Measurements from ENCODE around the gene DLGAP1. TPM values are rescaled to one million over a fixed set of nuclear protein-coding genes. Genes with fewer than 3 reads are reported as not detected.

The DLGAP1 gene
- total RNA-seq, 1 experiment from 2014 or later, result 23.2 TPM

GRCh38 chr18:4233468-4233867 lies 221.6 kb downstream of the DLGAP1 start:
- H2BK5ac ChIP-seq (ENCODE audit: insufficient read length, low read length), result no peak overlapping the region
- H4K5ac ChIP-seq (ENCODE audit: insufficient read length, low read depth, low read length), result no peak overlapping the region
- no peak overlapping the region for H3K56ac ChIP-seq (ENCODE audit: insufficient read length, low read depth, low read length)
- peak overlapping the region; percentile 12 for H3K4me2 ChIP-seq (ENCODE audit: insufficient read depth, insufficient read length, low read length)
- H4K20me1 ChIP-seq (ENCODE audit: control insufficient read depth, insufficient read depth, insufficient read length), result no peaks in the 10 kb centered on the region
- no peaks in the 10 kb centered on the region; the same call in 1 of the 2 replicates for H3K27me3 ChIP-seq (ENCODE audit: insufficient read depth, low read length)
- no peak overlapping the region for H2BK120ac ChIP-seq (ENCODE audit: low read depth, low read length, poor library complexity, severe bottlenecking)
- no peak overlapping the region for H3T11ph ChIP-seq (ENCODE audit: low read length)
- no peak overlapping the region for H3K27ac ChIP-seq (ENCODE audit: insufficient read length, low read depth, low read length)
- no peak overlapping the region for H3K14ac ChIP-seq (ENCODE audit: insufficient read depth, low read length)
- H3K23me2 ChIP-seq (ENCODE audit: insufficient read length, low read depth, low read length, poor library complexity, severe bottlenecking), result no peaks in the 10 kb centered on the region
- WGBS (ENCODE audit: extremely low coverage, insufficient read length, low lambda C conversion rate), result no CpG with 5 or more reads among the region's 3 CpGs
- H3K27ac Mint-ChIP-seq, result peak overlapping the region in 1 of 3 experiments; percentile 11; a peak in 2 of 7 replicates
- H2AFZ ChIP-seq (ENCODE audit: low read length), result no peak overlapping the region
- H4K8ac ChIP-seq (replicated peaks; ENCODE audit: insufficient read length, low read depth, low read length), result no peak overlapping the region
- H3K79me1 ChIP-seq (ENCODE audit: insufficient read depth, low read depth, low read length, poor library complexity, severe bottlenecking), result no peaks in the 10 kb centered on the region
- peak overlapping the region in 1 of 2 experiments; percentile 56; a peak in 2 of 5 replicates for H3K4me3 Mint-ChIP-seq
- TF ChIP-seq, protein P1, sequence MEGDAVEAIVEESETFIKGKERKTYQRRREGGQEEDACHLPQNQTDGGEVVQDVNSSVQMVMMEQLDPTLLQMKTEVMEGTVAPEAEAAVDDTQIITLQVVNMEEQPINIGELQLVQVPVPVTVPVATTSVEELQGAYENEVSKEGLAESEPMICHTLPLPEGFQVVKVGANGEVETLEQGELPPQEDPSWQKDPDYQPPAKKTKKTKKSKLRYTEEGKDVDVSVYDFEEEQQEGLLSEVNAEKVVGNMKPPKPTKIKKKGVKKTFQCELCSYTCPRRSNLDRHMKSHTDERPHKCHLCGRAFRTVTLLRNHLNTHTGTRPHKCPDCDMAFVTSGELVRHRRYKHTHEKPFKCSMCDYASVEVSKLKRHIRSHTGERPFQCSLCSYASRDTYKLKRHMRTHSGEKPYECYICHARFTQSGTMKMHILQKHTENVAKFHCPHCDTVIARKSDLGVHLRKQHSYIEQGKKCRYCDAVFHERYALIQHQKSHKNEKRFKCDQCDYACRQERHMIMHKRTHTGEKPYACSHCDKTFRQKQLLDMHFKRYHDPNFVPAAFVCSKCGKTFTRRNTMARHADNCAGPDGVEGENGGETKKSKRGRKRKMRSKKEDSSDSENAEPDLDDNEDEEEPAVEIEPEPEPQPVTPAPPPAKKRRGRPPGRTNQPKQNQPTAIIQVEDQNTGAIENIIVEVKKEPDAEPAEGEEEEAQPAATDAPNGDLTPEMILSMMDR (conservative IDR thresholded peaks at IDR 0.05), result no peak
- no peak overlapping the region for H4K91ac ChIP-seq (ENCODE audit: insufficient read length, low read depth, low read length)
- H3K23ac ChIP-seq (ENCODE audit: insufficient read length, low read depth, low read length), result no peak overlapping the region
- H3K79me2 ChIP-seq (ENCODE audit: insufficient read depth, low read length), result no peaks in the 10 kb centered on the region
- H2BK12ac ChIP-seq (ENCODE audit: insufficient read length, low read depth, low read length), result no peak overlapping the region
- DNase-seq, result no peak
- peaks cover 7% of the 10 kb centered on the region for H3K4me1 ChIP-seq (ENCODE audit: insufficient read depth, low read length)
- H3K4ac ChIP-seq (ENCODE audit: low read depth, low read length), result no peak overlapping the region
- no peak overlapping the region for H3K9ac ChIP-seq (ENCODE audit: extremely low read depth, insufficient read length, low read length)
- no peak overlapping the region for H3K18ac ChIP-seq (ENCODE audit: insufficient read length, low read depth, low read length)
- H3K4me1 Mint-ChIP-seq, result peaks cover 66% of the 10 kb centered on the region in 2 experiments
- H2BK15ac ChIP-seq (ENCODE audit: low read depth, low read length), result no peak overlapping the region
- peaks cover 5% of the 10 kb centered on the region; the same call in 1 of the 2 replicates for H3K27me3 Mint-ChIP-seq (ENCODE audit: low read depth)
- H3K9me3 Mint-ChIP-seq, result peaks cover 7 to 11% of the 10 kb centered on the region in 2 experiments; a peak in 3 of 5 replicates
- no peak overlapping the region for H2BK20ac ChIP-seq (ENCODE audit: low read depth, low read length, poor library complexity, severe bottlenecking)
- no peaks in the 10 kb centered on the region for H3K9me3 ChIP-seq (ENCODE audit: control insufficient read depth, low read depth, low read length)
- H3K36me3 Mint-ChIP-seq (ENCODE audit: insufficient read depth in 1 of 3, low read depth in 3 of 3), result peaks cover 9 to 11% (median 10%) of the 10 kb centered on the region in 3 experiments
- no peak overlapping the region for H2AK5ac ChIP-seq (ENCODE audit: insufficient read length, low read length)
